HG02884 (cell line): ENCODE measurements around the gene GET4.

Experiments
- ATAC-seq: cut with Tn5 transposase; IDR thresholded peaks from one replicate; pipeline ENCODE4 v1.9.1; 2021; ENCODE audit warnings: mild to moderate bottlenecking, moderate library complexity; ENCODE audit not compliant: unreplicated experiment

Gene GET4

DNA sequence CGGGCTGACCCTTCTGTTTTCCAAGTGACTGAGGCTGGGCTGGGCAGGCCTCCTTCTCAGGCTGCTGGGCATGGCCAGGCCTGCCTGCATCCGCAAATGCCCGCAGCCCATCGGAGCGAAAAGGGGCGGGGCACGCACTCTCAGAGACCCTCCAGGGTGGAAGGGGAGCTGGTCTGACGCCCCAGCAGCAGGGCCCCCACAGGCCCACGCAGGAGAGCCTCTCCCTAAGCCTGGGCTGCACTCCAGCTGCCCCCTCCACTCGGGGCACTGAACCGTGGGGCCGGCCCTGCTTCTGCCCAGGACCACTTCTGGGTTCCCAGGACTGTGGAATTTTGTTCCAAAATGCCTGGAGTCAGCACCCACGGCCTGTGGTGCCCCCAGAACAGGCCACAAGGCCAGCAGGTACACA is 68.8 kb downstream of the GET4 start:
- ATAC-seq, result no peak

DNA sequence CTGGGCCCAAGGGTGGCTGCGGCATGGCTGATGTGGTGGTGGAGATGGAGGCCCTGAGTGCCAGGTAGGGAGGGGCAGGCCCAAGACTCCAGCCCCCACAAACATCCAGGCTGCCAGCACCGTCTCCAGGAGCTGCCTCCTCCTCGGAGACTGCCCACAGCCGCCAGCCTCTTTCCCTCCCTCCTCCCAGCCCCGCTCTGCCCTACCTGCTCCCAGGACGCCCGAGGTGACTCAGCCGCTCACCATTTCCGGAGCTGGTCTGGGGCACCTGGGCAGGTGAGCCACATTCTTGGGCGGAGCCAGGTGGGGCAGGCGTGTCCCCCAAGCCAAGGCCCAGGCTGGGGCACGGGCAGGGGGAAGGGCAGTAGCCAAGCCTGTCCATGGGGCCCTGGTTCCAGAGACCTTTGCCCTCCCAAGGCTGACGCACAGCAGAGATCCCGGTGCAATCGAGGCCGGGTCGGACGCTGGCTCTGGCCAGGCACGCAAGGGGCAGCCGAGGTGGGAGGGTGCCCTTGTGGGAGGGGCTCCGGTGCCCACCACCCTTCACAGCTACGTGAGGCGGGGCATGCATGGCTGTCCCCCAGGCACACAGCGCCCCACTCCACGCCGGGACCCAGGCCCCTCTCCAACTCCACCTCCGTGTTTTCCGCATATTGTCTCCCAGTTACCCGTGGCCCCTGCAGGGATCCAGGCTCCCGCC is 69.4 kb downstream of the GET4 start:
- no peak for ATAC-seq
